Stimulated activated naive CD8-positive, alpha-beta T cell treated with anti-CD3 and anti-CD28 coated beads, Interleukin-15, amount 100 ng/mL, for 72 hours (primary cell): ENCODE results near the gene EPHA7.

Source experiments
- ATAC-seq: fragments of 150-1000 bp; cut with Tn5 transposase; 2 replicates; pipeline ENCODE4 v1.10.0; 2021; ENCODE audit warnings: mild to moderate bottlenecking, moderate library complexity
- DNase-seq, 2 donors: peaks; one replicate each; pipeline ENCODE4 v3.0.0; 2021 to 2022
- H3K27ac Mint-ChIP-seq, 2 donors: one replicate each; pipeline ENCODE4 v1.8.0; 2022; ENCODE audit warnings: mild to moderate bottlenecking in 2 of 2, mixed read lengths in 2 of 2, moderate library complexity in 2 of 2
- H3K27me3 Mint-ChIP-seq: one replicate; pipeline ENCODE4 v1.8.0; 2022; ENCODE audit warnings: mixed read lengths
- H3K4me1 Mint-ChIP-seq: one replicate; pipeline ENCODE4 v1.8.0; 2022; ENCODE audit warnings: mild to moderate bottlenecking, mixed read lengths
- H3K4me3 Mint-ChIP-seq, 2 donors: one replicate each; pipeline ENCODE4 v1.8.0; 2022; ENCODE audit warnings: mild to moderate bottlenecking in 2 of 2, mixed read lengths in 2 of 2, moderate library complexity in 1 of 2
- H3K9me3 Mint-ChIP-seq, 2 donors: one replicate each; pipeline ENCODE4 v1.8.0; 2022; ENCODE audit warnings: mixed read lengths in 2 of 2

The EPHA7 gene

GRCh38 chr6:93259332-93259731, 160.0 kb downstream of the EPHA7 start:
- H3K4me3 Mint-ChIP-seq = no peak overlapping the region
- DNase-seq = no peak
- no peak overlapping the region for H3K27ac Mint-ChIP-seq
- H3K9me3 Mint-ChIP-seq = no peaks in the 10 kb centered on the region
- no peak for ATAC-seq
- no peaks in the 10 kb centered on the region for H3K27me3 Mint-ChIP-seq
- no peaks in the 10 kb centered on the region for H3K4me1 Mint-ChIP-seq

GRCh38 chr6:93252930-93253329, 166.4 kb downstream of the EPHA7 start:
- Mint-ChIP-seq H3K9me3 (no peaks in the 10 kb centered on the region), H3K27me3 (no peaks in the 10 kb centered on the region), H3K4me3 (no peak overlapping the region), H3K4me1 (no peaks in the 10 kb centered on the region), H3K27ac (no peak overlapping the region)
- no peak for DNase-seq
- no peak for ATAC-seq

GRCh38 chr6:93248631-93249030, 170.7 kb downstream of the EPHA7 start:
- DNase-seq (no peak), ATAC-seq (no peak)
- Mint-ChIP-seq H3K27ac (no peak overlapping the region), H3K9me3 (no peaks in the 10 kb centered on the region), H3K27me3 (no peaks in the 10 kb centered on the region), H3K4me1 (no peaks in the 10 kb centered on the region), H3K4me3 (no peak overlapping the region)

- Mint-ChIP-seq H3K9me3 (no peaks in the 10 kb centered on the region), H3K4me1 (no peaks in the 10 kb centered on the region), H3K27ac (no peak overlapping the region), H3K27me3 (no peaks in the 10 kb centered on the region), H3K4me3 (no peak overlapping the region)
- ATAC-seq = no peak
- DNase-seq = no peak
These were observed 176.1 kb downstream of the EPHA7 start for GRCh38 chr6:93243231-93243778.

GRCh38 chr6:93242049-93242448, 177.3 kb downstream of the EPHA7 start:
- DNase-seq (no peak), ATAC-seq (no peak)
- H3K4me3 Mint-ChIP-seq = no peak overlapping the region
- H3K9me3 Mint-ChIP-seq = no peaks in the 10 kb centered on the region
- no peak overlapping the region for H3K27ac Mint-ChIP-seq
- no peaks in the 10 kb centered on the region for H3K27me3 Mint-ChIP-seq
- no peaks in the 10 kb centered on the region for H3K4me1 Mint-ChIP-seq

- Mint-ChIP-seq H3K27me3 (no peaks in the 10 kb centered on the region), H3K4me3 (no peak overlapping the region), H3K9me3 (peaks cover 6 to 7% of the 10 kb centered on the region in 2 donors), H3K27ac (no peak overlapping the region), H3K4me1 (no peaks in the 10 kb centered on the region)
- DNase-seq (no peak), ATAC-seq (no peak)
These were observed 180.7 kb downstream of the EPHA7 start for GRCh38 chr6:93238632-93239031.

GRCh38 chr6:93235775-93236174, 183.6 kb downstream of the EPHA7 start:
- no peak for ATAC-seq
- H3K27ac Mint-ChIP-seq = no peak overlapping the region
- peaks cover 6 to 7% of the 10 kb centered on the region in 2 donors for H3K9me3 Mint-ChIP-seq

GRCh38 chr6:93226822-93227221, 192.5 kb downstream of the EPHA7 start:
- DNase-seq = no peak
- no peak for ATAC-seq
- no peaks in the 10 kb centered on the region for H3K4me1 Mint-ChIP-seq
- H3K27me3 Mint-ChIP-seq = no peaks in the 10 kb centered on the region
- H3K27ac Mint-ChIP-seq = no peak overlapping the region
- no peak overlapping the region for H3K4me3 Mint-ChIP-seq
- H3K9me3 Mint-ChIP-seq = peaks cover 0 to 4% of the 10 kb centered on the region in 2 donors

More at GRCh38 chr6:93235775-93236174, 183.6 kb downstream of the EPHA7 start:
- Mint-ChIP-seq H3K4me1 (no peaks in the 10 kb centered on the region), H3K4me3 (no peak overlapping the region), H3K27me3 (no peaks in the 10 kb centered on the region)
- no peak for DNase-seq

GRCh38 chr6:93222071-93222851, 197.1 kb downstream of the EPHA7 start:
- H3K27ac Mint-ChIP-seq = no peak overlapping the region
- no peaks in the 10 kb centered on the region for H3K4me1 Mint-ChIP-seq
- H3K9me3 Mint-ChIP-seq = peaks cover 12 to 13% of the 10 kb centered on the region in 2 donors
- H3K4me3 Mint-ChIP-seq = no peak overlapping the region
- no peak for DNase-seq
- ATAC-seq = no peak
- H3K27me3 Mint-ChIP-seq = no peaks in the 10 kb centered on the region

GRCh38 chr6:93219447-93219846, 199.9 kb downstream of the EPHA7 start:
- peaks cover 22 to 31% of the 10 kb centered on the region in 2 donors for H3K9me3 Mint-ChIP-seq
- DNase-seq = no peak
- ATAC-seq = no peak
- H3K4me1 Mint-ChIP-seq = no peaks in the 10 kb centered on the region
- no peak overlapping the region for H3K27ac Mint-ChIP-seq
- no peaks in the 10 kb centered on the region for H3K27me3 Mint-ChIP-seq
- no peak overlapping the region for H3K4me3 Mint-ChIP-seq

- H3K27ac Mint-ChIP-seq = no peak overlapping the region
- no peak for DNase-seq
- ATAC-seq = no peak
- no peaks in the 10 kb centered on the region for H3K4me1 Mint-ChIP-seq
- H3K4me3 Mint-ChIP-seq = no peak overlapping the region
- no peaks in the 10 kb centered on the region for H3K27me3 Mint-ChIP-seq
- peaks cover 28 to 42% of the 10 kb centered on the region in 2 donors for H3K9me3 Mint-ChIP-seq
These were observed 201.3 kb downstream of the EPHA7 start for GRCh38 chr6:93218096-93218495.

- H3K9me3 Mint-ChIP-seq = peaks cover 31 to 41% of the 10 kb centered on the region in 2 donors
- DNase-seq = no peak
- H3K27ac Mint-ChIP-seq = no peak overlapping the region
- H3K27me3 Mint-ChIP-seq = no peaks in the 10 kb centered on the region
- no peak for ATAC-seq
- H3K4me3 Mint-ChIP-seq = no peak overlapping the region
- no peaks in the 10 kb centered on the region for H3K4me1 Mint-ChIP-seq
These were observed 206.3 kb downstream of the EPHA7 start for GRCh38 chr6:93213028-93213427.

- DNase-seq (no peak), ATAC-seq (no peak)
- Mint-ChIP-seq H3K4me3 (no peak overlapping the region), H3K9me3 (peaks cover 19 to 27% of the 10 kb centered on the region in 2 donors), H3K4me1 (no peaks in the 10 kb centered on the region), H3K27me3 (no peaks in the 10 kb centered on the region), H3K27ac (no peak overlapping the region)
These were observed 208.5 kb downstream of the EPHA7 start for GRCh38 chr6:93210908-93211307.

- no peaks in the 10 kb centered on the region for H3K4me1 Mint-ChIP-seq
- H3K27ac Mint-ChIP-seq = no peak overlapping the region
These were observed 210.0 kb downstream of the EPHA7 start for GRCh38 chr6:93209358-93209757.

GRCh38 chr6:93196406-93196970, 222.9 kb downstream of the EPHA7 start:
- Mint-ChIP-seq H3K4me3 (no peak overlapping the region), H3K27me3 (no peaks in the 10 kb centered on the region), H3K9me3 (peaks cover 5 to 9% of the 10 kb centered on the region in 2 donors), H3K27ac (no peak overlapping the region), H3K4me1 (no peaks in the 10 kb centered on the region)
- no peak for DNase-seq
- ATAC-seq = no peak

More at GRCh38 chr6:93209358-93209757, 210.0 kb downstream of the EPHA7 start:
- no peaks in the 10 kb centered on the region for H3K27me3 Mint-ChIP-seq
- no peak for DNase-seq
- peaks cover 19 to 21% of the 10 kb centered on the region in 2 donors for H3K9me3 Mint-ChIP-seq
- H3K4me3 Mint-ChIP-seq = no peak overlapping the region
- no peak for ATAC-seq

GRCh38 chr6:93194480-93194879, 224.9 kb downstream of the EPHA7 start:
- no peak overlapping the region for H3K4me3 Mint-ChIP-seq
- no peaks in the 10 kb centered on the region for H3K27me3 Mint-ChIP-seq
- H3K4me1 Mint-ChIP-seq = no peaks in the 10 kb centered on the region
- H3K9me3 Mint-ChIP-seq = peaks cover 5 to 9% of the 10 kb centered on the region in 2 donors
- no peak for ATAC-seq
- H3K27ac Mint-ChIP-seq = no peak overlapping the region
- DNase-seq = no peak
